ENCODE results near the gene SUMO3.

SUMO3 gene

DNA sequence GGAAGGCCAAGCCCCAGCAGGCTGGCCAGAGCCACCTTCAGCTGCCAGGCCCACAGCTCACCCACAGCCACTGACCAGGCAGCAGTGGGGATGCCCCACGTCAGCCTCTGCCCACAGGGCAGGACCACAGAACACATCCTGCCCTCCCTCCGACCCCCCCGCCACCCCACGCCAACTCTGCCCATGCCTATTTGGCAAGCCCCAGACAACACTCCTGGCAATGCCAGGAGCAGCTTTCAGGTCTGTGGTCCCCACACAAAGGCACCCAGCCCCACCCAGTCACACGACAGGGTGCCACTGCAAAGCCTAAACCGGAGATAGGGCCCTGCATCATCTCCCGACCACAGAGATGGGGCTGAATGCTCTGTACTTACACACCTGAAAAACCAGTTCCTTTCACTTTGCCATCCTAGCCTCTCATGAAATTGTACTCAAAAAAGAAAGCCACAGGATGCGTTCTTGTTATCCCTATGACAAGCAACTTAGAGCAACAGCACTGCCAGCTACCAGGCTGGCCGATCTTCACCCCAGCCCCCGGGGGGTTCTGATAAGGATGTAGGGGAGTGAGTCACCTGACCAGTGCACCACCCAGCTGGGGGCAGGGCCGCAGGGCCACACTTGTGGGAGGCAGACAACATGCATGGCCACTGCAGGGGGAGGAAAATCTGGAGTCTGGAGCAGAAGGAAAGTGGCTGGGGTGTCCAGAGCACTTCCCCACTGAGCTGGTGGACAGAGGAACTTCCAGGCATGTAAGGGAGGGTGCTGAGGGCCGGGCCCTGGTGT lies 52.4 kb downstream of the SUMO3 start:
- no peaks in the 10 kb centered on the region for H3K9me3 ChIP-seq (ENCODE audit: control insufficient read depth, insufficient read depth, low read length)
- 0 out of 2 replicates have a peak, but pooled peaks cover 3% of the 10 kb centered on the region for H3K36me3 ChIP-seq (ENCODE audit: control insufficient read depth, insufficient read depth, low read length)
- peaks cover 20% of the 10 kb centered on the region for H3K4me1 ChIP-seq (ENCODE audit: control insufficient read depth, insufficient read depth, low read length)
- H3K27me3 ChIP-seq (ENCODE audit: control insufficient read depth, insufficient read depth, low read length), result no peaks in the 10 kb centered on the region
- DNase-seq (ENCODE audit: low read depth, low spot score), result no peak
- H3K27ac ChIP-seq (ENCODE audit: low read length), result no peak overlapping the region
- no CpG with 5 or more reads among the region's 12 CpGs for WGBS (ENCODE audit: insufficient coverage, insufficient read length)
- H3K4me3 ChIP-seq (ENCODE audit: low read length), result no peak overlapping the region

DNA sequence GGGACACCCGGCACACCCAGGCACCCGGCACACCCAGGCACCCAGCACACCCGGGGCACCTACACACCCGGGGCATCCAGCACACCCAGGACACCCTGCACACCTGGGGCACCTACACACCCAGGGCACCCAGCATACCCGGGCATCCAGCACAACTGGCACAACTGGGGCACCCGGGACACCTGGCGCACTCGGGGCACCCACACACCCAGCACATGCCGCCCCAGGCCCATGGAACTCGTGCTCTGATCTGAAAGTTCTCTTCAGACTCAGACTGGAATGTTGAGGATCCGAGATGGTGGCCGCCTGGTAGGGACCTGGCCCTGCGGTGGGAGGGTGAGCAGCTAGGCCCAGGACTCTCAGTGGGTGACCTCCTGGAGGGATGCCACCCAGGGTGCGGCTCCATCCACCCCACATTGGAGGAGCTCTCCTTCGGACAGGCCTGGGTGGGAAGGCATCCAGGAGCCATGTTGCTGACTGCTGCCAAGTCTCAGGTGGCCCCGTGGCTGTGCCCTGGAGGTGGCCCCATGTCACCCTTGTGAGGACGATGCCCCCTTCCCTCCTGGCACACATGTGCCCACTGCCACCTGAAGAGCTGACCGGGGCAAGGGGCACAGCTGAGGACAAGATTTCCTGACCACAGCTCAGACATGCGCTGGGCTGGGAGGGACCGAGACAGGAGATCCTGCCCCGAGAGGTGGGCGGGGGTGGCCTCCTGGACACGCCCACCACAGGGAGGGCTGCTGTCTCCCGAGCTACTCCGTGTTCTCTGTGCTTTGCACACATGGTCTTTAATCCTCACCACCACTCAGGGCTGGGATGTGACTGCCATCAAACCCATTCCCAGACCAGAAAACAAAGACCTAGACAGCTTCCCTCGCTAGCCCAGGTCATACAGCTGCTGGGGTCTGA lies 53.3 kb downstream of the SUMO3 start:
- H3K27ac ChIP-seq (ENCODE audit: low read length), result no peak overlapping the region
- no peak overlapping the region for H3K4me3 ChIP-seq (ENCODE audit: low read length)
- no peak for DNase-seq (ENCODE audit: low read depth, low spot score)
- no CpG with 5 or more reads among the region's 26 CpGs for WGBS (ENCODE audit: insufficient coverage, insufficient read length)
- H3K4me1 ChIP-seq (ENCODE audit: control insufficient read depth, insufficient read depth, low read length), result peaks cover 21% of the 10 kb centered on the region
- H3K27me3 ChIP-seq (ENCODE audit: control insufficient read depth, insufficient read depth, low read length), result no peaks in the 10 kb centered on the region
- no peaks in the 10 kb centered on the region for H3K9me3 ChIP-seq (ENCODE audit: control insufficient read depth, insufficient read depth, low read length)
- H3K36me3 ChIP-seq (ENCODE audit: control insufficient read depth, insufficient read depth, low read length), result no peaks in the 10 kb centered on the region

DNA sequence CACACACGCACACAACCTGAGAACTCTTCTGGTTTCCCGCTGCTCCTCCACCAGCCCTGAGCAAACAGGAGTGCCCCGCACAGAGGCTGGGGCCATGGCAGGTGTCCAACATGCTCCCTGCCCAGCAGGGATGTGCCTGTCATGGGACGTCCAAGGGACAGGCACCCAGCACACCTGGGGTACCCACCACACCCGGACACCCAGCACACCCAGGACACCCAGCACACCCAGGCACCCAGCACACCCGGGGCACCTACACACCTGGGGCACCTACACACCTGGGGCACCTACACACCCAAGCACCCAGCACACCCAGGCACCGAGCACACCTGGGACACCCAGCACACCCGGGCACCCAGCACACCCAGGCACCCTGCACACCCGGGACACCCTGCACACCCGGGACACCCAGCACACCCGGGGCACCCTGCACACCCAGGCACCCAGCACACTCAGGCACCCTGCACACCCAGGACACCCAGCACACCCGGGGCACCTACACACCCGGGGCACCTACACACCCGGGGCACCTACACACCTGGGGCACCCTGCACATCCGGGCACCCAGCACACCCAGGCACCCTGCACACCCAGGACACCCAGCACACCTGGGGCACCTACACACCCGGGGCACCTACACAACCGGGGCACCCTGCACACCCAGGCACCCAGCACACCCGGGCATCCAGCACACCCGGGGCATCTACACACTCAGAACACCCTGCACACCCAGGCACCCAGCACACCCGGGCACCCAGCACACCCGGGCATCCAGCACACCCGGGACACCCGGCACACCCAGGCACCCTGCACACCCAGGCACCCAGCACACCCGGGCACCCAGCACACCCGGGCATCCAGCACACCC lies 54.2 kb downstream of the SUMO3 start:
- WGBS (ENCODE audit: insufficient coverage, insufficient read length), result no CpG with 5 or more reads among the region's 25 CpGs
- H3K36me3 ChIP-seq (ENCODE audit: control insufficient read depth, insufficient read depth, low read length), result no peaks in the 10 kb centered on the region
- no peaks in the 10 kb centered on the region for H3K27me3 ChIP-seq (ENCODE audit: control insufficient read depth, insufficient read depth, low read length)
- H3K4me1 ChIP-seq (ENCODE audit: control insufficient read depth, insufficient read depth, low read length), result peaks cover 23% of the 10 kb centered on the region
- no peak overlapping the region for H3K4me3 ChIP-seq (ENCODE audit: low read length)
- DNase-seq (ENCODE audit: low read depth, low spot score), result no peak
- H3K27ac ChIP-seq (ENCODE audit: low read length), result no peak overlapping the region
- H3K9me3 ChIP-seq (ENCODE audit: control insufficient read depth, insufficient read depth, low read length), result no peaks in the 10 kb centered on the region

DNA sequence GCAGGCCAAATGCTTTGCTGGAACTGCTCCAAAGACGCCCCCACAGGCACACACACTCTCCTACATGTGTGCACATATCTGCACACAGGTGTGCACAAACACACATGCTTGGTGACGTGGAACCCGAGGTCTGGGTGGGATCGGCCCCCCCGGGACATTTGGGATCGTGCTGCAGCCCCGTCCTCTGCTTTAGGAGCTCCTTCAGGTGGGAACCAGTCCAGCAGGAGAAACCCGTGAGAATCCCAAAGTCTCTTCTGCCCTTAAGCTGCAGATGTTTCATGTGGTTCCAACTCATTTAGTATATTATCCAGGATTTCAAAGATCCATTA lies 54.8 kb downstream of the SUMO3 start:
- Histone ChIP-seq H3K9me3 (ENCODE audit: control insufficient read depth, insufficient read depth, low read length) (no peaks in the 10 kb centered on the region), H3K36me3 (ENCODE audit: control insufficient read depth, insufficient read depth, low read length) (no peaks in the 10 kb centered on the region), H3K27me3 (ENCODE audit: control insufficient read depth, insufficient read depth, low read length) (no peaks in the 10 kb centered on the region), H3K4me1 (ENCODE audit: control insufficient read depth, insufficient read depth, low read length) (peaks cover 22% of the 10 kb centered on the region), H3K4me3 (ENCODE audit: low read length) (no peak overlapping the region), H3K27ac (ENCODE audit: low read length) (no peak overlapping the region)
- no peak for DNase-seq (ENCODE audit: low read depth, low spot score)
- WGBS (ENCODE audit: insufficient coverage, insufficient read length), result no CpG with 5 or more reads among the region's 8 CpGs

DNA sequence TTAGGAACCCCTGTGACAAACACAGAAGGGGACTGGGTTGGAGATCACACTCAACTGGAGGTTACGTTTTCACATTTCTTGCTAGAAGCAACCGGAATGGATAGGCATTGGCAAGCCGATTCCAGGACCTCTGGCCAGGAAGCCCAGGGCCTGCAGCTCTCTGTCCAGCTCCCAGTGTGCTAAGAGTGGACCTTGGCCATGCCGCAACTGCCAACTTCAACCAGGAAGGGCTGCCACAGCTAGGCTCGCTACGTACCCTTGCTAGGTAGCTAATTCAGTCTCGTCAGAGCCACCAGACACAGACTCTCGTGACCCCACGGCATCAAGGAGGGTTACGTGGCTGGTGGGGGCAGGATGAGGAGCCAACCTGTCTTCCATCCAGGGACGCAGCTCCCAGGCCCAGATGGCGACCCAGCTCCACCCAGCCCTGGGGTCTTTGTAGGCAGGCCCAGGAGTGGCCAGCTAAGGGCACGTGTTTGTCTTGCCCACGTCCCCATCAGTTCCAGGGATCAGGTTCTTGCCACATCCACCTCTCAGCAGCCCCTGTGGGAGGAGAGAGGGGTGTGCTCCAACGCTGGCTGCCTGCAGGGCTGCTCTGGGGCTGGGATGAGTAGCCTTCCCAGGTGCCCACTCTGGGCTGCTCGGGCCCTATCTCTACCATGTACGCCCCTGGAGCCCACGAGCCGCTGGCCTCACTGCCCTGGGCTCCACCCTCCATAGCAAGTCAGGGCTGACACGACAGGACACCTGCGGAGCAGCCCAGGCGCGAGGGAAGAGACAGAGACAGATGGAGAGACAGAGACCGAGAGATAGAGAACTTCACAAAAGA lies 55.4 kb downstream of the SUMO3 start:
- Histone ChIP-seq H3K27me3 (ENCODE audit: control insufficient read depth, insufficient read depth, low read length) (no peaks in the 10 kb centered on the region), H3K9me3 (ENCODE audit: control insufficient read depth, insufficient read depth, low read length) (no peaks in the 10 kb centered on the region), H3K4me3 (ENCODE audit: low read length) (no peak overlapping the region), H3K36me3 (ENCODE audit: control insufficient read depth, insufficient read depth, low read length) (no peaks in the 10 kb centered on the region), H3K27ac (ENCODE audit: low read length) (no peak overlapping the region), H3K4me1 (ENCODE audit: control insufficient read depth, insufficient read depth, low read length) (peaks cover 22% of the 10 kb centered on the region)
- DNase-seq (ENCODE audit: low read depth, low spot score), result no peak
- WGBS (ENCODE audit: insufficient coverage, insufficient read length), result no CpG with 5 or more reads among the region's 24 CpGs

DNA sequence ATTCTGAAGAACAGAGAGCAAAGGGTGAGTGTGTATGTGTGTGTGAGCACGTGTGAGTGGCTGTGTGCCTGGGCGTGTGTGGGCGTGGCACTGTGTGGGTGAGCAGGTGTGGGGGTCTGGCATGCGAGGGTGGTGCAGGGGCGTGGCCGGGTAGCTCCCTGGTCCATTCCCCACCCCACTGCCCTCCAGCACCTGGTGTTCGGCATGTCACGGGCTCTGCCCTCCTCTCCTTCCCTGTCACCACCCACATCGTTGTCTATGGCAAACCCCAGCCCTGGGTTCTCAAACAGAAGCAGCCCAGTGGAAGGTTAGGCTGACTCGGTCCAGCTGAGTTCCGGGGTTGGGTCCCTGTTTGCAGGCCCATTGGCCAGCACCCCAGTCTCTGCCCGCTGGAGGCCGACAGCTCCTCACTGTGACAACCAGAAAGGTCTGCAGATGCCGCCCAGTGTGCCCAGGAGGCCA lies 56.1 kb downstream of the SUMO3 start:
- peaks cover 20% of the 10 kb centered on the region for H3K4me1 ChIP-seq (ENCODE audit: control insufficient read depth, insufficient read depth, low read length)
- H3K9me3 ChIP-seq (ENCODE audit: control insufficient read depth, insufficient read depth, low read length), result no peaks in the 10 kb centered on the region
- H3K27ac ChIP-seq (ENCODE audit: low read length), result no peak overlapping the region
- H3K36me3 ChIP-seq (ENCODE audit: control insufficient read depth, insufficient read depth, low read length), result no peaks in the 10 kb centered on the region
- DNase-seq (ENCODE audit: low read depth, low spot score), result no peak
- no CpG with 5 or more reads among the region's 14 CpGs for WGBS (ENCODE audit: insufficient coverage, insufficient read length)
- no peak overlapping the region for H3K4me3 ChIP-seq (ENCODE audit: low read length)
- no peaks in the 10 kb centered on the region for H3K27me3 ChIP-seq (ENCODE audit: control insufficient read depth, insufficient read depth, low read length)

DNA sequence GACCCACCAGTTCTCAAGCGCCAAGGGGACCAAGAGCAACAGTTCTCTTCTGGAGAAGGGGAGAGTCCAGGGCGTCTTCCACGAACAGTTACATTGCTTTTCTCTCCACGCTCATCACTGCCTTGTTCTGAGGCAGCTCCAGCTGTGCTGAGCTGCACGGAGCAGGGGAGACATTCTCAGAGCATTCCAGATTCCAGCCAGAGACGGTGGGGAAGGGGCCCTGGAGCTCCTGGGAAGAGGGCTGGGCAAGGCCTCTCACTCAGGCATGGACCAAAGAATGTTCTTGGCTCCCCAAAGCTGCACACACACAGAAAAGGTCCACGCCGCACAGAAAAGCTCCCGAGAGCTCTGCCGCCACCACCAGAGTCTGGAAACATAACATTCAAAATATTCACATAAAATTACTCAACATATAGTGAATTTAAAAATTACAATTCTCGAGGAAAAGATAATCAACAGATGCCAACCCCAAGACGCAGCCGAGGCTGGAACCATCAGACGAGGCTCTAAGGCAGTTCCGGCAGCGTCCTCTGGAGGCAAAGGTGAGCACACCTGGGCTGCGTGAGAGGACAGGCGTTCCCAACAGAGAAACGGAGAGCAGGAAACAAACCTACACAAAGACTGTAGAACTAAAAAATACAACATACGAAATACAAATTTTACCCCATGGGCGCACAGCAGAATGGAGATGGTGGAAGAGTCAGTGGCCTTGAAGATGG lies 56.7 kb downstream of the SUMO3 start:
- no peaks in the 10 kb centered on the region for H3K9me3 ChIP-seq (ENCODE audit: control insufficient read depth, insufficient read depth, low read length)
- no peak overlapping the region for H3K27ac ChIP-seq (ENCODE audit: low read length)
- H3K4me1 ChIP-seq (ENCODE audit: control insufficient read depth, insufficient read depth, low read length), result peaks cover 18% of the 10 kb centered on the region
- no peaks in the 10 kb centered on the region for H3K27me3 ChIP-seq (ENCODE audit: control insufficient read depth, insufficient read depth, low read length)
- no peak overlapping the region for H3K4me3 ChIP-seq (ENCODE audit: low read length)
- DNase-seq (ENCODE audit: low read depth, low spot score), result peak; percentile 29
- WGBS (ENCODE audit: insufficient coverage, insufficient read length), result 100% methylated on average over 1 of the region's 21 CpGs
- H3K36me3 ChIP-seq (ENCODE audit: control insufficient read depth, insufficient read depth, low read length), result no peaks in the 10 kb centered on the region

DNA sequence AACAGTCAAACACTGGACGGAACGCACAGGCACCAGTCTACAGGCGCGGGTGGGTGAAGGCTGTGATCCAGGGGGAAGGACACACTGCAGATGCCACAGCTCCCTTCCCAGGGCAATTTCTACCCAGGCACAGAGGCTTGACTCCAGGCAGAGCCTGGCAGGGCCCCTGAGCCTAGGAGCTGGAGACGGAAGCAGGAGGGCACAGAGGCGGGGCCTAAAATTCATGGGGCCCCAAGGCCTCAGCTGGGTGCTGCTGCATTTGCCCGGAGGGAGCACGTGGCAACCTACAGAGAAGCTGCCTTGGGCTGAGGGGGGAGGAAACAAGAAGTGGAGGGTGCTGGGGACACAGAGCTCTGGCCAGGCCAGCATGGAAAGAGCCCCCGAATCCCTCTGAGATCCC lies 57.5 kb downstream of the SUMO3 start:
- Histone ChIP-seq H3K27me3 (ENCODE audit: control insufficient read depth, insufficient read depth, low read length) (no peaks in the 10 kb centered on the region), H3K36me3 (ENCODE audit: control insufficient read depth, insufficient read depth, low read length) (no peaks in the 10 kb centered on the region), H3K4me3 (ENCODE audit: low read length) (no peak overlapping the region), H3K4me1 (ENCODE audit: control insufficient read depth, insufficient read depth, low read length) (peaks cover 13% of the 10 kb centered on the region), H3K27ac (ENCODE audit: low read length) (no peak overlapping the region), H3K9me3 (ENCODE audit: control insufficient read depth, insufficient read depth, low read length) (no peaks in the 10 kb centered on the region)
- DNase-seq (ENCODE audit: low read depth, low spot score), result no peak
- WGBS (ENCODE audit: insufficient coverage, insufficient read length), result no CpG with 5 or more reads among the region's 9 CpGs

DNA sequence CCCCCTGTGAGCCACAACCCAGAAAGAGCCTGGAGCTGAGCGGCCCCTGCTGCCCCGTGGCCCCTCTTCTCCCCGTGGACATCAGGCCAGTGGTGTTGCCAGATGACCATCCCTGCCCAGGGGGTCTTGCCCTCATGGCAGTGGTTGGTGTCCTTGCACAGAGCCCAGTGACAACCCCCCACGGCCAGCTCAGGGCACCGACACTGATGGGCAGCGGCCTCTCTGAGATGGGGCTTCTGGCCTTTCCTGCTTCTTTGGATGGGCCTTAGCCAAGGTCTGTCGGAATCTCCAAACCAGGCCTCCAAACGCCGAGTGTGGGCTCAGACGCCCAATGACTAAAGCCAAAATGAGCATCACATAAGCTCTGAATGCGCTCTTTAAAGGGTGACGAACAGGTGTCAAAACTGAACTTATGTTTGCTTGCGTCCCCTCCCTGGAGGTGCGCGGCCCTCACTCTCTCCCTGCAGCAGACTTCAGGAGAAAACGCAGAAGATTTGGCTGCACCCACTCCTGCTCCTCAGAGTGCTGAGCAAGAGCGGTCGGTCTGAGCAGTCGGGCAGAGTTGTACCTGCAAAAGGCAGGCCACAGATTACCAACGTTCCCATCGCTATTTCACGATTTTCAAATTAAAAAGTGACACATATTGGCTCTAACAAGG lies 58.1 kb downstream of the SUMO3 start:
- Histone ChIP-seq H3K4me1 (ENCODE audit: control insufficient read depth, insufficient read depth, low read length) (peaks cover 11% of the 10 kb centered on the region), H3K4me3 (ENCODE audit: low read length) (no peak overlapping the region), H3K9me3 (ENCODE audit: control insufficient read depth, insufficient read depth, low read length) (no peaks in the 10 kb centered on the region), H3K36me3 (ENCODE audit: control insufficient read depth, insufficient read depth, low read length) (no peaks in the 10 kb centered on the region), H3K27ac (ENCODE audit: low read length) (no peak overlapping the region), H3K27me3 (ENCODE audit: control insufficient read depth, insufficient read depth, low read length) (no peaks in the 10 kb centered on the region)
- WGBS (ENCODE audit: insufficient coverage, insufficient read length), result no CpG with 5 or more reads among the region's 22 CpGs
- DNase-seq (ENCODE audit: low read depth, low spot score), result no peak

Data from iPS DF 6.9 (cell line).